Stimulated activated CD4-positive, alpha-beta T cell treated with anti-CD3 and anti-CD28 coated beads, Interleukin-15, amount 100 ng/mL, for 1 hour (primary cell): ENCODE measurements around the gene VWCE.
"Not testable (repeated sequence)": the region's sequence is repeated elsewhere in the genome, so short reads cannot be mapped to it uniquely, and the experiment has no call there.

Experiments
- DNase-seq, 2 donors: peaks; one replicate each; pipeline ENCODE4 v3.0.0-alpha.2; 2020; ENCODE audit warnings: low read depth in 1 of 2, low spot score in 1 of 2

The VWCE gene

DNA sequence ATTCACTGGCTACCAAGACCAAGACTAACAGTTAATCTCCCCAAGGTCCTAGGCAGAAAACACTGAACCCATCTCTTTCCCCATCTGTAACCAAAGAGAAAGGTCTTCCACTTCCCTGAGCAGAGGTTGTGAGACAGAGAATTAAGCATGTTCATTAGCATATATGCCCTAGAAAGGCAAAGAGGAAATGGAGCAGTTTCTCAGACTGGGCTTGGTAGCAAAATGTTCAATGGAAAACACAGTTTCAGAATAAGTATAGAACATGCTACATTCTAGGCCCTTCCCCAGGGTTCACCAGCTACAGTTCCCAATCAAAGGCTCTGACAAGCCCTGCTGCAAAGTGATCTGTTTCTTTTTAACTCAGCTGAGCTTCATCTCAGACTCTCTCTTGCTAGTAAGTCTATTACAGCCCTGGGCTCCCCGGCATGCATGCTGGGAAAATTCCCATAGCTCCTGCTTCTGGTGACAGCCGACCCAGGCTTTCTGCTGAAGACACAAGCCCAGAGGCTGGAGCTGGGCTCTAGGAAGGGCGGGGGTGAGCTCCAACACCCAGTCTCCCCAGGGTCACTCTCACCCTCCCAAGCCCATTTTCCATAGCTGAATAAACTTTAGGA is 81.3 kb downstream of the VWCE start:
- not testable (repeated sequence) for DNase-seq

DNA sequence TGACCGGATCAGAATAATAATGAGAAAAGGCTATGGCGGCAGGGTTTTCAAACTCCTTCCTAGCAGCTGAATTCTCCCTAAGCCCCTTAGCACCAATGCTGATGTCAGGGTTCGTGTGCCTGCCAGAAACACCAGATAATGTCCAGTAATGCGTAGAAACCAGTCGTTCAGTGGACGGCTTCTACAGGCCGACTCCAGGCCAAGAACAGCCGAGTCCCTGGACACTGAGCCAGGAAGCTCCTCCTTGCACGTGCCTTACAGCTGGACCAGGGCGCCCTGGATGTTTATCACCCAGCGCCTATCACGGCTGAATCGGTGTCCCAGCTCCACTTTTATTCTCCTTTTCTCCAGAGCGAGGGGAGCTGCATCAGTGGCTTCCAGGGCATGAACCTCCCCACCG is 82.9 kb downstream of the VWCE start:
- DNase-seq, result not testable (repeated sequence)

DNA sequence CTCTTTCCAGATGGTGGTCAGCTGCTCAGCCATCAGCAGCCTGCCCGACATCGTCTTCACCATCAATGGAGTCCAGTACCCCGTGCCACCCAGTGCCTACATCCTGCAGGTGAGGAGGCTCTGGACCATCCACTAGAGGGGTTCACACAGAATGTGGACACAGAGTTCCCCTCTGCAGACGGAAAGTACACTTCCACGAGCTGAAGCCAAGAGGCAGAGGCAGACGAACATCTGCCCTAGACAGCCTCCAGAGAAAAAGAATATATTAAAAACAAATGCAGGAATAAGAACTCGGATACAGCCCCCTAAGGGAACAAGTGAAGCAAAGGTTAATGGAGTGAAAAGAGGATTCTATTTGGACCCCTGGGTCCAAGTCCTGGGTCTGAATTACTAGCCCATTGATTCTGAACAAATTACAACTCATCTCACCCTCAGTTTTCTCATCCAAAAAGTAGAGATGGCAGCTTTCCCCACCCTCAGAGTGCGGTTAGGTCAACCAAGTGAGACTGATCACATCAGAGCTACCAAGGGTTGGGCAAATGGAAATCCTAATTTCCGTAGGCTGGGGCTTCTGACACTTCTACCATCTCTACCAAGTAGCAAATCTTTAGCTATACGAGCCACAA is 83.7 kb downstream of the VWCE start:
- not testable (repeated sequence) for DNase-seq

- DNase-seq, result not testable (repeated sequence)
Measured at GRCh38 chr11:61210629-61211028, 84.5 kb downstream of the VWCE start.
